Measurements from ENCODE around the gene WNK2.
"Not testable (repeated sequence)": the region's sequence is repeated elsewhere in the genome, so short reads cannot be mapped to it uniquely, and the experiment has no call there.

WNK2 gene

DNA sequence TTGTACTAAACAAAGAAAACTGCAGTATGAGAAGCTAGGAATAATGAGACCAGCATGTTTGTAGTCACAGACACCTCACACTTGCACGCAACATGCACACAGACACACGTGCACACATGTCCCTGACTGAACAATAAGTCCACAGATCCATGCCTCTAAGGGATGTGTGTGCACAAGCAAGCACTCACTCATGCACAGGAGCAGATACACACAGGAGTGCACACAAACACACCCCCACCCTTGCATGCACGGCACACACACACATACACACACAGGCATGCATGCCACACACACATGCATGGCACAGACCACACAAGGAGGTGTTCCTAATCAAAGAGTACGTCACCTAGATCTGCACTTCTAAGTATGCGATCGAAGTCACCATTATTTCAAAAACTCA lies 156.2 kb downstream of the WNK2 start:
- no peak for DNase-seq (ENCODE audit: low read depth)

DNA sequence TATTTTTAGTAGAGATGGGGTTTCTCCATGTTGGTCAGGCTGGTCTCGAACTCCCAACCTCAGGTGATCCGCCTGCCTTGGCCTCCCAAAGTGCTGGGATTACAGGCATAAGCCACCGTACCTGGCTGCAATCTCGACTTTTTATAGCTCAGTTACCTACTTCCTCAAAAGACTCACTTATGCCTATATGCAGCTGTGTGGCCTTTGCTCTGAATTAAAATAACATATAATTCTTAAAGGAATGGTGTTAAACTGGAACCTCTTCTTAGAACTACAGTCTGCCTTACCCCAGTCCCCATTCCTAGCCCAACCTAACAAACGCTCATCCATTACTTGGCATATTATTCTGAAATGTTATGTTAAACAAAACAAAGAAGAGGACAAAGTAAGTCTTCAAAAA lies 157.9 kb downstream of the WNK2 start:
- not testable (repeated sequence) for DNase-seq (ENCODE audit: low read depth)

DNA sequence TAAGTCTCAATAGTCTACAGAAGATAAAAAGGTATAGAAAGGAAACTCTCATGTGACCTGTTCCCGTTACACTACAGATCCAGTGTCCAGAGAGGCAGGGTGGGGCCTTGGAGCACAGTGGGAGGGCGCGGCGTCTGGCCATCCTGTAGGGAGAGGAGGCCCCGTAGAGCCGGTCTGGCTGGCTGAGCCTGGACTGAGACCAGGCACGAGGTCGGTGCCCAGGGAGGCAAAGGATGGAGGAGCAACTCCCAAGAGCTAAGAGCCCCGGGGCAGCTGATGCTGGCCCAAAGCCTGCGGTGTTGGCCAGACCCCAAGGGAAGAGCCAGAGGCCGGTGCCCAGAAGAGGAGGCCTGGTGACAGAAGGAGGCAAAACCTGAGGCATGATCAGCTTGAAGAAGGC lies 158.5 kb downstream of the WNK2 start:
- DNase-seq (ENCODE audit: low read depth) = not testable (repeated sequence)

DNA sequence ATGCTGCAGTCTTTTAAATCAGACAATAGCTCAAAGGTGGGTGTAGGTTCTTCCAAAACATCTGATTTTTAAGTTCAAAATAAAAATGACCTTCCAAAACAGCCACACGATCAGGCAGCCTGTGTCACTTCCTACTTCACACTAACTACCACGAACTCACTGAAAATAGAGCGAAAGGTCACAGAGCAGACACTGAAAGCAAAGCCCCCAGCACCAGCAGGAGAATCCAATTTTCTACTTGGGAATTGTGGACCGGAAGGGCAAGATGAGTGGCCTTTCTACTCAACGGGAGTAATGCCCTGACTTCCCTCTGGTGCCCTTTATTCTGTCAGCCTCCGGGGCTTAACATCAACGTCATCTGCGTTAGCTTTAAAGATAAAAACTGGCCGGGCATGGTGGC lies 159.7 kb downstream of the WNK2 start:
- DNase-seq (ENCODE audit: low read depth) = no peak

DNA sequence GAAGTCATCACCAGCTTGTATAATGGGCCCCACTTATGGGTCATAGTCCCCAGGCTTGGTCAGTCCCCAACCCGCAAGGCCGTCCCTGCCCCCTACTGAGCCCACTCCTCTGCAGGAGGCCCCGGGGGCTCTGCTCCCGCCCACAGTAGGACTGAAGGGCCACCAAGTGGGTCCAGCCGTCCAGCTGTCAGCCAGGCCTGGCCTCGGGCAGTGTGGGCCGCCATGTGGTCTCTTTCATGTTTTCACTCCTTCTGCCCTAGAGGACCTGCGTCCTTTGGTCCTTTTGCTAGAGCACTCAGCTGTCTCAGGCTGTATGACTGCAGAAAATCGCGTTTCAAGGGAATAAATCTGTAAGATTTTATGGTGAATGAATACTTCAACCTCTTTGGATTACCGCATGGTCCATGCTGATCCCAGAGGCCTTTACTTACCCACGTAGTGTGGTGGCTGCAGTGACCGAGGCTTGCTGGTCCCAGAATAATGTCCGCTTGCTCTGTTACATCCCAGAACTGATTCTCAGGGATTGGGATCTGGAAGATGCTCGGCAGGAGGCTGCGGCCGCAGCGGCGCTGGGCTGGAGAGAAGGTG lies 161.8 kb downstream of the WNK2 start:
- no peak for DNase-seq (ENCODE audit: low read depth)

DNA sequence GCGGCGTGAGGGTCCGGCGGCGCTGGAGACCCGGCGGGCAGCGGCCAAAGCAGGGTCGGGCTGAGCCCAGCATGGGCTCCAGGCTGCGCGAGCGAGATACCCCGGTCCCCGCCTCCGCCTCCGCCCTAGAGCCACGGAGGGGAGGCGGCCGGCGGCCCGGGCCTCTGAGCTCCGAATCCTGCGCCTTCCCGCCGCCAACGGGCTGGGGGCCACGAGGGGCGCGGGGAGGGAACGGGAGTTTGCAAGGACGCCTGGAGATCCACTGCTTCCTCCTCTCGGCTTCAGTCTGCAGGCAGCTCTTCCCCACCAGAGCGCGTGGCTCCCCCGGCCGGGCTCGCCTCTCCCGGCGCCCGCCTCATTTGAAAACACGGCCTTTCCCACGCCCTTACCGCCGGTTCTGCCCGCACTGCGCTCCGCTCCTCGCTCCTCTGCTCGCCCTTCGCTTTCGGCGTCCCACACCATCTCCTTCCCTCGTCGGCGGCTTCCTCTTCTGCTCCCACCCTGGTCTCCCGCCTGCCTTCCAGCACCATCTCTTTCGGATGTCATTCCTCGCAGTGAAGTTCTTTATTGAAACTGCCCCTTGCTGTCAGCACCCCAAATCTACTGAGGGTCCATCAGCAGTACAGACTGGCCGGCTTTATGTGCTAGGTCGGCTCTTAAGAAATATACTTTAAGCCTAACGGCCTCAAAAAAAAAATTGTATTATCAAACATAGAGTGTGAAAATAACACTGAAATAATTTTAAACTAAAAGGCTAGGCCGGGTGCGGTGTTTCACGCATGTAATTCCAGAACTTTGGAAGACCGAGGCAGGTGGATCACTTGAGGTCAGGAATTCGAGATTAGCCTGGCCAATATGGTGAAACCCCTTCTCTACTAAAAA lies 162.5 kb downstream of the WNK2 start:
- no peak for DNase-seq (ENCODE audit: low read depth)

DNA sequence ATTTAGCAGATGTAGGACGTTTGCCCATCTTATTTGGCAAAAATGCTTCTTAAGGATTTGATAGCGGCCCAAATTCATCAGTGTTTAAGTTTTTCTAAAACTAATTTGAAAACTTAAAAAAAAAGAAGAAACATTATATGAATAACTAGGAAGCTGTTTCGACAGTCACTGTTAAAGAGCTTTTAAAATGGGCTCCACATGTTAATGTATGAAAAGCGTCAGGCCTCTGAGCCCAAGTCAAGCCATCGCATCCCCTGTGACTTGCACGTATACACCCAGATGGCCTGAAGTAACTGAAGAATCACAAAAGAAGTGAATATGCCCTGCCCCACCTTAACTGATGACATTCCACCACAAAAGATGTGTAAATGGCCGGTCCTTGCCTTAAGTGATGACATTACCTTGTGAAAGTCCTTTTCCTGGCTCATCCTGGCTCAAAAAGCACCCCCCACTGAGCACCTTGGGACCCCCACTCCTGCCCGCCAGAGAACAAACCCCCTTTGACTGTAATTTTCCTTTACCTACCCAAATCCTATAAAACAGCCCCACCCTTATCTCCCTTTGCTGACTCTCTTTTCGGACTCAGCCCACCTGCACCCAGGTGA lies 163.5 kb downstream of the WNK2 start:
- not testable (repeated sequence) for DNase-seq (ENCODE audit: low read depth)

DNA sequence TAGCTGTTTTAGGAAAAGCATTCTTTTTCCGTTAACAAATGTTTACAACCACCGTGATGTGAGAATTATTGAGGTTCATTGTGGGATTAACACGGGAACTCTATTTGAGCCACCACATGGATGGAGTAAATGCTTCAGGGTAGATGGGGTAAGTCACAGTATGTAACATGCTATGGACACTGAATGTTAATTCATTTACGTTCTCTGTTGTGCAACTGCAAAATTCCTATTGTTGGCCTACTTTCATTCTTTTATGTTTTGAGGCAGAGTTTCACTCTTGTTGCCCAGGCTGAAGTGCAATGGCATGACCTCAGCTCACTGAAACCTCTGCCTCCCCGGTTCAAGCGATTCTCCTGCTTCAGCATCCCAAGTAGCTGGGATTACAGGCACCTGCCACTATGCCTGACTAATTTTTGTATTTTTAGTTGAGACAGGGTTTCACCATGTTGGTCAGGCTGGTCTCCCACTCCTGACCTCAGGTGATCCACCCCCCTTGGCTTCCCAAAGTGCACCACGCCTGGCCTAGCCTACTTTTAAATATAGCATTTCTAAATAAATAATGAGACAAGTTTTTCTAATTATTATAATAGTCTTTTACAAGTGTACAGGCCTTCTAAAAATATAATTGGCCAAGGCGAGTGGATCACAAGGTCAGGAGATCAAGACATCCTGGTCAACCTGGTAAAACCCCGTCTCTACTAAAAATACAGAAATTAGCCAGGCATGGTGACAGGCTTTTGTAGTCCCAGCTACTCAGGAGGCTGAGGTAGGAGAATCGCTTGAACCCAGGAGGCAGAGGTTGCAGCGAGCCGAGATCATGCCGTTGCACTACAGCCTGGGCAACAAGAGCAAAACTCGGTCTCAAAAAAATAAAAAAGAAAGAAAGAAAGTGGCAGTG lies 169.7 kb downstream of the WNK2 start:
- DNase-seq (ENCODE audit: low read depth) = not testable (repeated sequence)

DNA sequence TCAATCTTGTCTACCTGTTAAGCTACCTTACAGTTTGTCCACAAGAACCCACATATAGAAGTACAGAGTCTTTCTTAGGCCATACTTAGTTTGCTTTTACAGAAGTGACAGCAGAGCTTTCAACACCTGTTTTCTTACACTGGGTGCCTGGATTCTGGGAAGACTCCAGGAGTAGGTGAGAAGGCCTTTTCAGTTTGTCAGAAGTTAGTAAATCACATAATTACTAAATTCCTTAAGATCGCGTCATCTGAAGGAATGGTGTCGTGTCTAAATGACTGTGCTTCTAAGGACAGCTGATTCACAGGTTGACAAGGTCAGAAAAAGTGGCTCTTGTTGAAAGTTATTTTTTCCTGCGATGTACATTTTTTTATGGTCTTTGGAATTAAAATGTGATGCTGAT lies 170.5 kb downstream of the WNK2 start:
- DNase-seq (ENCODE audit: low read depth) = no peak

DNA sequence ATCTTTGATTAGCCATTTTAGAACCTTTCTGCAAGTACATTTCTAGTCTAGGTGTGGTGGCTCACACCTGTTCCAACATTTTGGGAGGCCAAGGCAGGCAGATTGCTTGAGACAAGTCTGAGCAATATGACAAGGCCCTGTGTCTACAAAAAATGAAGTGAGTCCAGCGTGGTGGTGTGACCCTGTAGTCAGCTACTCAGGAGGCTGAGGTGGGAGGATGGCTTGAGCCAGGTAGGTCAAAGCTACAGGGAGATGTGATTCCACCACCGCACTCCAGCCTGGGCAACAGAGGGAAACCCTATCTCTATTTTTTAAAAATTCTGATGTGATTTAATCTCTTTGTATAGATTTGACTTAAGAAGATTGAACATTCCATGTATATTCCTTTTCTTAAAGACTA lies 171.9 kb downstream of the WNK2 start:
- no peak for DNase-seq (ENCODE audit: low read depth)

DNA sequence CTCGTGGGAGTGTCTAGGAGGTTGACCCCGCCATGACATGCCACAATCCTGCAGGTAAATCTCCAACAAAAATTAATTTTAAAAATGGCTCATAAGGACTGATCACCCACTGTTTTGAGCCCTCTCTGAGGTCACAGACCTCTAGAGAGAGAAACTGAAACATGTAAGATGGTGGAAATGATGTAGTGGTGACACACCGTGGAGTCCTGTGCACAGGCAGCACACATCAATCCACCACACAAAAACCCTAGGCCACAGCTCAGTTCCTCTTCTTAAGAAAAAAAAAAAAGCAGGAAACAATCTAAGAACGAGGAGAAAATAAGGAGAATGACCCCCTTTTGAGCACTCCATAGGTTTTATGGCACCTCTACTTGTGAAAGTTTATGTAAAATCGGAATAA lies 173.7 kb downstream of the WNK2 start:
- DNase-seq (ENCODE audit: low read depth) = no peak

DNA sequence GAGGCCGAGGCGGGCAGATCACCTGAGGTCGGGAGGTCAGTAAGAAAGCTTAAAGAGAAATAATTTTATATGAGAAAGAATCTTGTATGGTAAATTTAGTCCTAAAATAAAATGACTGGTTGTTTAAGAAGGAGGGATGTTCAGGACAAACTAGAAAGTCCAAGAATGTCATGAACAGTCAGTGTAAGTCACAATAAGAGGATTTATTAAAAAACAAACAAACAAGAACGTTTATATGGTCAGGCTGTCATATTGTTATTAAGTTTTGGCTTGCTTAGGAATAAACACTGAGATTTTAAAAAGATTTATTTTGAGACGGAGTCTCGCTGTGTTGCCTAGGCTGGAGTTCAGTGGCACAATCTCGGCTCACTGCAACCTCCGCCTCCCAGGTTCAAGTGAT lies 176.0 kb downstream of the WNK2 start:
- not testable (repeated sequence) for DNase-seq (ENCODE audit: low read depth)

DNA sequence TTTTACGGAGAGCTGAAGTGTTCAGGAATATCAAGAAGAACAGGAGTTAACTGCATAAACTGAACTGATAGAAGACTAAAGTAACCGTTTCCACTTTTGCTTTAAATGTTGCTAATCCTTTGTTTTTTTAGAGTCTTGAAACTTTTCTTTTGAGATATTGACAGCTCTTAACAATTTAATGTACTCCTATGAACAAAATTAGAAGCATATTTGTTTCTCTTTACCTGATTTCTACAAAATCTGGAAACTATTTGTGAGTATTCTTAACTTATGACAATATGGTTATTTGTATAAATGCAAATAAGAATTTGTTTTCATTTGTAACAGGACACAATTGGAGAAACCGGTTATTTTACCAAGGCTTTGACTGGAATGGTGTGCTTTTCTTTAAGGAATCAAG lies 178.1 kb downstream of the WNK2 start:
- DNase-seq (ENCODE audit: low read depth) = no peak

DNA sequence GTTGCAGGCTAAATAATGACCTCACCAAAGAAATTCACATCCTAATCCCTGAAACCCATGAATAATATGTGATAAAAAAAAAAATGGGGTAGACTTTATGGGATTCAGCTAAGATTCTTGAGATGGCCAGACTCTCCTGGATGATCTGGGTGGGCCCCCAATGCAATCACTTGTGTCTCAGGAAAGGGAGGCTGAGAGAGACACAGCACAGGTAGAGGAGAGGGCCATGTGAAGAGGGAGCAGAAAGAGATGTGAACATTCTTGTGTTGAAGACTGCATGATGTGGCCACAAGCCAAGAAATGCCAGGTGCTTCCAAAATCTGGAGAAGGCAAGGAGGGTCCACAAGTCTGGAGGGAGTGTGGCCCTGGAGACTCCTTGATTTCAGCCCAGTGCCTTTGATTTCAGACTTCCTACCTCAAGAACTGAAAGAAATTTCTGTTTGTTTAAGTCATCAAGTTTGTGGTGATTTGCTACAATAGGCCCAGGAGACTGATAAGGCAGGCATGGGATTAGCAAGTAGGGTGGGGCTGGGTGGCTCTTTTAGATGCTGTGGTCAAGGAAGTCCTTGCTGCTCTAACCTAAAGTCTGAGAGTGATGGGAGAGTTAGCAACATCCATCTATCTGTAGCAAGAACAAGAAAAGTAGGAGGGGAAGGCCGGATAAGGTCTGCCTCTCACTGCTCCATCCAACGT lies 180.9 kb downstream of the WNK2 start:
- DNase-seq (ENCODE audit: low read depth) = no peak

DNA sequence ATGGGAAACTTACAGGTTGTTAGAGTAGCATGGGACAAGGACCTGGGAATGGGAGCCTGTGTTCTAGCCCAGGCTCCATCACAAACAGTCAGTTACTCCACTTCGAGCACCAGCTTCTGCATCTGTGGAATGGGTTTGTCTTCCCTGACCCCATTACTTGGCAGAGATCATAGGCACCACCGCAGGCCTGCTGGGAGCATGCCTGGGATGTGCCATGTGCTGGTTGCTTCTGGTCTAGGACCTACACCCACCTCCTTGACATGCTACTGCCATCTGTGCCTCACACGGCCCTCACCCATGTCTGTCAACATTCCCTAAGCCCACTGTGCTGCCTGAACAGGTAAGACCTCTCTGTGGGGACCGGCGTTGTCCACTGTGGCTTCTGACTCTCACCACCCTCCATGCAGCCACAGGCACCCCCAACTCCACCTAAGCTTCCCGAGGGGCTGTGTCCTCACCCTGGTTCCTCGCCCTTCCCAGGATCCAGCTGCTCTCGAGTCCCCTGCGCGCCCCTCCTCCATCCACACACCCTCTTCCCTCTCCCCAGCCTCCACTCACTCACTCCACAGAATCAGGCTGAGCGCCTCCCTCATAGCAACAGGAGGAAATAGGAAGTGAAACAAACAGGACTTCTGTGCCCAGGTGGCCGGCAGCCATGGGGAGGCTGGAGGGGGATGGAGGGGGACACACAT lies 181.6 kb downstream of the WNK2 start:
- DNase-seq (ENCODE audit: low read depth) = no peak

DNA sequence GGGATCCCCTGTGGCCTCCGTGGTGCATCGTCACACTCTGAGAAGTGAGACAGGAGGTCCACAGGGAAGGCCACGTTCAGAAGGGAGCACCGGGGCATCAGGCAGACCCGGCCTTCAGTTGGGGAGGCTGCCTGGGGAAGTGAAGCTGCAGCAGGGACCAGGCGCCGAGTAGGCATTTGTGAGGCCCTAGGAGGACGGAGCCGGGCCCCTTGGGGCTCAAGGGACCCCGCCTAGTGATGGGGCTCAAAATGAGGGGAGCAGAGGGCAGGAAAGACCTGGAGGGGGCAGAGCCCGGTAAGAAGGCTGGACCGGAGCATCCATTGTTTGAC lies 182.1 kb downstream of the WNK2 start:
- DNase-seq (ENCODE audit: low read depth) = no peak

DNA sequence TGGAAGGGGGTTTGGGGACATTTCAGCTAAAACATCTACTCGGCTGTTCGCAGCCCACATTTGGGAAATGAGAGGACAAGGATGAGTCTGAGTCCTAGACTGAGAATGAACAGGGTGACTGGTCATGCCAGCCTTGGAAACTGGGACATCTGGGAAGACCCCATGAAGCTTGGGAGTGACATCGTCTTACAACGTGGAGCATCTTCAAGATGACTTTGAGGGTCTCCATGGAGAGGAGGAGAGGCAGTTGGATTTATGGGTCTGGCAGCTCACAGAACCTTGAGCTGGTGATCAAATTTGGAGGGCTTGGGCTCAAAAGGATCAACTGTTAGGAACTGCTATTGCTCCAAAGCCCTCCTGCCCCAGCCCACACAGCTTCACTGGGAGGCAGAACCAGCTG lies 182.5 kb downstream of the WNK2 start:
- DNase-seq (ENCODE audit: low read depth) = not testable (repeated sequence)

DNA sequence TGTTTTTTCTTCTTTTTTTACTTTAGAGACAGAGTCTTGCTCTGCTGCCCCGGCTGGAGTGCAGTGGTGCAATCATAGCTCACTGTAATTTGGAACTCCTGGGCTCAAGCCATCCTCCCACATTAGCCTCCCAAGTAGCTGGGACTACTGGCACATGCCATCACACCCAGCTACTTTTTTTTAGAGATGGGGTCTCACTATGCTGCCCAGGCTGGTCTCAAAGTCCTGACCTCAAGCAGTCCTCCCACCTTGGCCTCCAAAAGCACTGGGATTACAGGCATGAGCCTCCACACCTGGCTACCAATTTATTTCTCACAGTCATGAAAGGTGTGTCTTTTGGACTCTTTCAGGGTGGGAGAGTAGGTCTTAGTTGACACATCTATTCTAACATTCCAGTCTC lies 184.5 kb downstream of the WNK2 start:
- no peak for DNase-seq (ENCODE audit: low read depth)

DNA sequence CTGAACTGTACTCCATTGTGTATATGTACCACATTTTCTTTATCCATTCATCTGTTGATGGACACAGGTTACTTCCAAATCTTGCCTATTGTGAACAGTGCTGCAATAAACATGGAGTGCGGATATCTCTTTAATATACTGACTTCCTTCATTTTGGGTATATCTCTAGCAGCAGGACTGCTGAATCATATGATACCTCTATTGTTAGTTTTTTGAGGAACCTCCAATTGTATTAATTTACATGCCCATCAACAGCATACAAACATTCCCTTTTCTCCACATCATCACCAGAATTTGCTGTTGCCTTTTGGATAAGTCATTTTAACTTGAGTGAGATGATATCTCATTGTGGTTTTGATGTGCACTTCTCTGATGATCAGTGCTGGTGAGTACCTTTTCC lies 185.7 kb downstream of the WNK2 start:
- DNase-seq (ENCODE audit: low read depth) = no peak

Data from GM04504 (cell line).